ENCODE data around the gene ERF. TPM values are rescaled to one million over a fixed set of nuclear protein-coding genes. Genes with fewer than 3 reads are reported as not detected.

ERF gene
- total RNA-seq, 1 experiment from 2014 or later, result 96.1 TPM

DNA sequence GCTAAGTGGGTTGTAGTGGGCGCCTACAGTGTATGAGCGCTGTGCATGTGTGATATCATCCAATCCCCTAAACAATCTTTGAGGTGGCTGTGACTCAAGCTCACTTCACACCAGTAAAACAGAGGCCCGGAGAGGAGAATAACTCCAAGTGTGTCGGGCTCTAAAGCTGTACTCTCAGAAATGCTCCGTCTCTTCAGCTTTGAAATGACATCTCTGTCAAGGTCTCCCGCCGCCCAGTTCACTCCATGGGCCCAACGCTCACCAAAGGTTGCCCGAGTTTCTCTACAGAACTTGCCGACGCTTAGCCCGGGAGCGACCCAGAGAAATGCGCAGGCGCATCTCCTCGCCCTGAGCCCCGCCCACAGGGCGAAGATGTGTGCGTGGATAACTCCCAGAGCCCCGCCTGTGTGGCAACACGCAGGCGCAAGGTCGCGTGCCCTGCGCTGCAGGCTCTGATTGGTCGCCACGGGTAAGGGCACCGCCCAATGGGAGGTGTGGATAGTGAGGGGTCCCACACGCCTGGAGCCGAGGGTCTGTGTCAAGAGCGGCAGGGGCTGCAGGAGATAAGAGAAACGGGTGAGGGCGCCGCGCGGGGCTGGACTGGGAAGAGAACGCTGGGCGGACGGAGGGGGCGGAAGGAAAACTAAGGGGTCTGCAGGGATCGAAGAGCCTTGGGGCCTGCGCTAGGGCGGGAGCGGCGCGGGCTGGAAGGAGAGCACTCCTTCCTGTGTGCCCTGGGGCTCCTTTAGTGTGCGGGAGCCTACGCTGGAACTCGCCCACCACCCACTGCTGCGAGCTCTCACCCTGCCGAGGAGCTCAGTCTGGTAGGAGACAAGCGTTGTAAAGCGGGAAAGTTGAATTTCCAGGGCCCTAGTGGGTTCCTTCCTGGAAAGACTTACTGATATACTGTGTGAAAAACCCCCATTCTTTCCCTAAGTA, 34.8 kb downstream of the ERF start, which contains the start of gene ZNF526:
TSS of gene ZNF526 (plus strand) at position 501 of the 939 bp plus-strand sequence. CDS start 4,092 bp downstream, outside the sequence.
- CTCF ChIA-PET, result no interaction called here
- Histone ChIP-seq H3K9me2 (ENCODE audit: insufficient read depth) (no peaks in the 10 kb centered on the region), H3K27me3 (ENCODE audit: insufficient read depth, low read length) (no peaks in the 10 kb centered on the region), H3K4me2 (ENCODE audit: low read length) (peak within 1 kb of the TSS; percentile 90), H3K4me1 (ENCODE audit: control insufficient read depth in 1 of 2, insufficient read depth in 2 of 2, low read length in 2 of 2) (peaks cover 17 to 38% of the 10 kb centered on the region in 2 experiments), H3K36me3 (ENCODE audit: control insufficient read depth in 1 of 2, insufficient read depth in 2 of 2, low read length in 2 of 2) (peaks cover 1 to 14% of the 10 kb centered on the region in 2 experiments), H2AFZ (ENCODE audit: low read depth, low read length, poor library complexity, severe bottlenecking) (no peak within 1 kb of the TSS), H3K9me3 (ENCODE audit: control insufficient read depth in 1 of 2, insufficient read depth in 1 of 2, low read depth in 1 of 2, low read length in 2 of 2) (no peaks in the 10 kb centered on the region), H4K20me1 (ENCODE audit: insufficient read depth) (no peaks in the 10 kb centered on the region), H3K9ac (ENCODE audit: low read length) (peak within 1 kb of the TSS; percentile 81), H3K27ac (ENCODE audit: low read depth, low read length) (peak within 1 kb of the TSS; percentile 91), H3K4me3 (replicated peaks in 1 of 2; ENCODE audit: low read depth in 1 of 2, low read length in 2 of 2) (peak within 1 kb of the TSS; percentile 81 to 98), H3K79me2 (ENCODE audit: insufficient read depth, low read length) (peaks cover 67% of the 10 kb centered on the region)
- POLR2A ChIA-PET, result interaction anchor here (2.4 kb wide), 1 partner anchor 23 kb away, joined by 11 read pairs; the partner anchor contains the start of gene GSK3A
- ATAC-seq (peak; percentile 84), DNase-seq (ENCODE audit: low read depth, low spot score) (peak; percentile 93)
- RAD21 ChIA-PET (ENCODE audit: low non-redundant PET in 1 of 2, low total read pairs in 2 of 2, uncharacterized antibody in 2 of 2, unreplicated experiment in 2 of 2), result no interaction called here
- TF ChIP-seq, protein P1, sequence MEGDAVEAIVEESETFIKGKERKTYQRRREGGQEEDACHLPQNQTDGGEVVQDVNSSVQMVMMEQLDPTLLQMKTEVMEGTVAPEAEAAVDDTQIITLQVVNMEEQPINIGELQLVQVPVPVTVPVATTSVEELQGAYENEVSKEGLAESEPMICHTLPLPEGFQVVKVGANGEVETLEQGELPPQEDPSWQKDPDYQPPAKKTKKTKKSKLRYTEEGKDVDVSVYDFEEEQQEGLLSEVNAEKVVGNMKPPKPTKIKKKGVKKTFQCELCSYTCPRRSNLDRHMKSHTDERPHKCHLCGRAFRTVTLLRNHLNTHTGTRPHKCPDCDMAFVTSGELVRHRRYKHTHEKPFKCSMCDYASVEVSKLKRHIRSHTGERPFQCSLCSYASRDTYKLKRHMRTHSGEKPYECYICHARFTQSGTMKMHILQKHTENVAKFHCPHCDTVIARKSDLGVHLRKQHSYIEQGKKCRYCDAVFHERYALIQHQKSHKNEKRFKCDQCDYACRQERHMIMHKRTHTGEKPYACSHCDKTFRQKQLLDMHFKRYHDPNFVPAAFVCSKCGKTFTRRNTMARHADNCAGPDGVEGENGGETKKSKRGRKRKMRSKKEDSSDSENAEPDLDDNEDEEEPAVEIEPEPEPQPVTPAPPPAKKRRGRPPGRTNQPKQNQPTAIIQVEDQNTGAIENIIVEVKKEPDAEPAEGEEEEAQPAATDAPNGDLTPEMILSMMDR (IDR thresholded peaks at IDR 0.05 in 2 of 3, conservative IDR thresholded peaks at IDR 0.05 in 1 of 3; ENCODE audit: borderline replicate concordance in 1 of 3, insufficient read depth in 1 of 3, low read depth in 2 of 3, low read length in 2 of 3), result no peak
- TF ChIP-seq, protein P2, sequence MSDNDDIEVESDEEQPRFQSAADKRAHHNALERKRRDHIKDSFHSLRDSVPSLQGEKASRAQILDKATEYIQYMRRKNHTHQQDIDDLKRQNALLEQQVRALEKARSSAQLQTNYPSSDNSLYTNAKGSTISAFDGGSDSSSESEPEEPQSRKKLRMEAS (IDR thresholded peaks at IDR 0.05), result peak; percentile 76
- TF ChIP-seq ELF1 (IDR thresholded peaks at IDR 0.05; ENCODE audit: borderline replicate concordance, low read depth), result no peak
- TF ChIP-seq SP1 (IDR thresholded peaks at IDR 0.05; ENCODE audit: low read depth), result peak; percentile 96
- peak; percentile 64 for TF ChIP-seq POLR2A (IDR thresholded peaks at IDR 0.05; ENCODE audit: borderline replicate concordance, extremely low read depth, insufficient read depth, insufficient read length)
- TF ChIP-seq, protein P3, sequence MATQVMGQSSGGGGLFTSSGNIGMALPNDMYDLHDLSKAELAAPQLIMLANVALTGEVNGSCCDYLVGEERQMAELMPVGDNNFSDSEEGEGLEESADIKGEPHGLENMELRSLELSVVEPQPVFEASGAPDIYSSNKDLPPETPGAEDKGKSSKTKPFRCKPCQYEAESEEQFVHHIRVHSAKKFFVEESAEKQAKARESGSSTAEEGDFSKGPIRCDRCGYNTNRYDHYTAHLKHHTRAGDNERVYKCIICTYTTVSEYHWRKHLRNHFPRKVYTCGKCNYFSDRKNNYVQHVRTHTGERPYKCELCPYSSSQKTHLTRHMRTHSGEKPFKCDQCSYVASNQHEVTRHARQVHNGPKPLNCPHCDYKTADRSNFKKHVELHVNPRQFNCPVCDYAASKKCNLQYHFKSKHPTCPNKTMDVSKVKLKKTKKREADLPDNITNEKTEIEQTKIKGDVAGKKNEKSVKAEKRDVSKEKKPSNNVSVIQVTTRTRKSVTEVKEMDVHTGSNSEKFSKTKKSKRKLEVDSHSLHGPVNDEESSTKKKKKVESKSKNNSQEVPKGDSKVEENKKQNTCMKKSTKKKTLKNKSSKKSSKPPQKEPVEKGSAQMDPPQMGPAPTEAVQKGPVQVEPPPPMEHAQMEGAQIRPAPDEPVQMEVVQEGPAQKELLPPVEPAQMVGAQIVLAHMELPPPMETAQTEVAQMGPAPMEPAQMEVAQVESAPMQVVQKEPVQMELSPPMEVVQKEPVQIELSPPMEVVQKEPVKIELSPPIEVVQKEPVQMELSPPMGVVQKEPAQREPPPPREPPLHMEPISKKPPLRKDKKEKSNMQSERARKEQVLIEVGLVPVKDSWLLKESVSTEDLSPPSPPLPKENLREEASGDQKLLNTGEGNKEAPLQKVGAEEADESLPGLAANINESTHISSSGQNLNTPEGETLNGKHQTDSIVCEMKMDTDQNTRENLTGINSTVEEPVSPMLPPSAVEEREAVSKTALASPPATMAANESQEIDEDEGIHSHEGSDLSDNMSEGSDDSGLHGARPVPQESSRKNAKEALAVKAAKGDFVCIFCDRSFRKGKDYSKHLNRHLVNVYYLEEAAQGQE (IDR thresholded peaks at IDR 0.05; ENCODE audit: low read depth), result no peak
- TF ChIP-seq EZH2 (IDR thresholded peaks at IDR 0.05), result no peak
- TF ChIP-seq TCF7L2 (IDR thresholded peaks at IDR 0.05; ENCODE audit: borderline replicate concordance, extremely low read depth, insufficient read depth, insufficient read length), result peak; percentile 80
- TF ChIP-seq POLR2AphosphoS5 (IDR thresholded peaks at IDR 0.05; ENCODE audit: low read depth, low read length), result peak; percentile 85
- TF ChIP-seq EGR1 (IDR thresholded peaks at IDR 0.05; ENCODE audit: low read depth), result no peak
- TF ChIP-seq ZFX (IDR thresholded peaks at IDR 0.05), result peak; percentile 68; the same call in 1 of the 2 replicates
- no peak for TF ChIP-seq CBX3 (IDR thresholded peaks at IDR 0.05; ENCODE audit: low read depth)
- BruUV-seq (replicated peaks), result TSS peak; percentile 90
- intact Hi-C loops (cut with micrococcal nuclease), result no loop called here
